ENCODE results near the gene CAD. TPM values are rescaled to one million over a fixed set of nuclear protein-coding genes. Genes with fewer than 3 reads are reported as not detected.
A peak's percentile ranks its signal among the peaks of the same experiment; 100 is the strongest.
"Not testable (repeated sequence)": the region's sequence is repeated elsewhere in the genome, so short reads cannot be mapped to it uniquely, and the experiment has no call there.

CAD gene
- total and polyA plus RNA-seq, 10 donors = 10.9 to 38.8 (median 25.0) TPM

GRCh38 chr2:27264753-27265535 lies 47.8 kb downstream of the CAD start:
- Histone ChIP-seq H3K4me1 (peaks cover 28 to 43% (median 40%) of the 10 kb centered on the region in 6 donors), H3K9me3 (no peaks in the 10 kb centered on the region), H3K4me3 (peak overlapping the region; percentile 33 to 83 (median 46)), H3K27ac (no peak overlapping the region), H3K36me3 (no peaks in the 10 kb centered on the region), H3K27me3 (replicated peaks in 1 of 7) (peaks cover 3 to 98% (median 51%) of the 10 kb centered on the region in 7 donors)
- intact Hi-C loops (cut with DNase I; ENCODE audit: low total_unique reads) = no loop called here
- peak; percentile 86 for DNase-seq
- WGBS, 5 donors = 4 to 7% (median 5%) methylated on average over 34 to 56 of the region's 56 CpGs
- TF ChIP-seq POLR2A (IDR thresholded peaks at IDR 0.05) (no peak), POLR2AphosphoS5 (IDR thresholded peaks at IDR 0.05) (peak; percentile 19 to 70 (median 64))
- TF ChIP-seq, protein P1, sequence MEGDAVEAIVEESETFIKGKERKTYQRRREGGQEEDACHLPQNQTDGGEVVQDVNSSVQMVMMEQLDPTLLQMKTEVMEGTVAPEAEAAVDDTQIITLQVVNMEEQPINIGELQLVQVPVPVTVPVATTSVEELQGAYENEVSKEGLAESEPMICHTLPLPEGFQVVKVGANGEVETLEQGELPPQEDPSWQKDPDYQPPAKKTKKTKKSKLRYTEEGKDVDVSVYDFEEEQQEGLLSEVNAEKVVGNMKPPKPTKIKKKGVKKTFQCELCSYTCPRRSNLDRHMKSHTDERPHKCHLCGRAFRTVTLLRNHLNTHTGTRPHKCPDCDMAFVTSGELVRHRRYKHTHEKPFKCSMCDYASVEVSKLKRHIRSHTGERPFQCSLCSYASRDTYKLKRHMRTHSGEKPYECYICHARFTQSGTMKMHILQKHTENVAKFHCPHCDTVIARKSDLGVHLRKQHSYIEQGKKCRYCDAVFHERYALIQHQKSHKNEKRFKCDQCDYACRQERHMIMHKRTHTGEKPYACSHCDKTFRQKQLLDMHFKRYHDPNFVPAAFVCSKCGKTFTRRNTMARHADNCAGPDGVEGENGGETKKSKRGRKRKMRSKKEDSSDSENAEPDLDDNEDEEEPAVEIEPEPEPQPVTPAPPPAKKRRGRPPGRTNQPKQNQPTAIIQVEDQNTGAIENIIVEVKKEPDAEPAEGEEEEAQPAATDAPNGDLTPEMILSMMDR (IDR thresholded peaks at IDR 0.05 in 8 of 11, conservative IDR thresholded peaks at IDR 0.05 in 3 of 11) = peak in 9 of 11 experiments; percentile 28 to 74 (median 65)

DNA sequence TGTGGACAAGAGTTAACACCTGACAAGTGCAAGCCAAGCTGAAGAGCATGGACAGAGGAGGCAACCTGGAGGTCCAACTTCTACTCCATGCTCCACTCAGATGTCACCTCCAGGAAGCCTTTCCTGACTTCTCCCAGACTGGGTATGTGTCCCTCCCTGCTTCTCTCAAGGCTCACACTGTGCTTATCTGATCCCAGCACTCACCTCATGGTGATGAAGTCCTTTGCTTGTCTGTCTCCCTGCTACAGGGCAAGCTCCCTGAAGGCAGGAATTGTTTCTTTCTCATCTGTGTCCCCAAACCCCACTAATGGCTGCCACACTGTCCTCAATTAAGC lies 48.3 kb downstream of the CAD start:
- no peak for DNase-seq
- no peak overlapping the region for H3K27ac ChIP-seq
- H3K4me3 ChIP-seq = peak overlapping the region in 1 of 8 donors; percentile 83
- H3K27me3 ChIP-seq (replicated peaks in 1 of 7) = peaks cover 3 to 92% (median 50%) of the 10 kb centered on the region in 7 donors
- no peaks in the 10 kb centered on the region for H3K36me3 ChIP-seq
- intact Hi-C loops (cut with DNase I; ENCODE audit: low total_unique reads) = no loop called here
- H3K4me1 ChIP-seq = peaks cover 28 to 43% (median 40%) of the 10 kb centered on the region in 6 donors
- TF ChIP-seq, protein P1 (IDR thresholded peaks at IDR 0.05 in 8 of 11, conservative IDR thresholded peaks at IDR 0.05 in 3 of 11) = no peak
- TF ChIP-seq POLR2A (IDR thresholded peaks at IDR 0.05) (no peak), POLR2AphosphoS5 (IDR thresholded peaks at IDR 0.05) (no peak)
- no peaks in the 10 kb centered on the region for H3K9me3 ChIP-seq

DNA sequence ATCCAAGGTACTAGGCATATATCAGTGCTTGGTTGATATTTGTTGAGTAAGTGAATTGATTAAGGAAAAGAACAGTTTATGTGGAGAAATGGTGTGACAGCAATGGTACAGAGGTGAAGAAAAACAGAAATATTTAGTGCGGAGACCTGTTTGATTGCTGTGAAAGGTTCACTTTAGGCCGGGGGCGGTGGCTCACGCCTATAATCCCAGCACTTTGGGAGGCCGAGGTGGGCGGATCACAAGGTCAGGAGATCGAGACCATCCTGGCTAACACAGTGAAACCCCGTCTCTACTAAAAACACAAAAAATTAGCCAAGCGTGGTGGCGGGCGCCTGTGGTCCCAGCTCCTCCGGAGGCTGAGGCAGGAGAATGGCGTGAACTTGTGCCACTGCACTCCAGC lies 51.1 kb downstream of the CAD start:
- intact Hi-C loops (cut with DNase I; ENCODE audit: low total_unique reads); H3K27ac ChIP-seq: not testable (repeated sequence)

GRCh38 chr2:27270131-27270530 lies 53.0 kb downstream of the CAD start:
- WGBS, 5 donors = 81 to 92% (median 85%) methylated on average over 3 of the region's 3 CpGs
- no peak for TF ChIP-seq POLR2AphosphoS5 (IDR thresholded peaks at IDR 0.05)
- no peak for TF ChIP-seq POLR2A (IDR thresholded peaks at IDR 0.05)
- TF ChIP-seq, protein P1 (IDR thresholded peaks at IDR 0.05 in 8 of 11, conservative IDR thresholded peaks at IDR 0.05 in 3 of 11) = no peak
- H3K27me3 ChIP-seq (replicated peaks in 1 of 7) = peaks cover 0 to 46% (median 9%) of the 10 kb centered on the region in 7 donors
- H3K36me3 ChIP-seq = no peaks in the 10 kb centered on the region
- H3K4me1 ChIP-seq = peaks cover 2 to 4% (median 3%) of the 10 kb centered on the region in 6 donors
- no peak overlapping the region for H3K27ac ChIP-seq
- no peak for DNase-seq
- intact Hi-C loops (cut with DNase I; ENCODE audit: low total_unique reads) = loop anchor here (10.0 kb wide), 1 partner anchor 305 kb away; no protein-coding TSS in a partner anchor
- H3K4me3 ChIP-seq = no peak overlapping the region
- H3K9me3 ChIP-seq = no peaks in the 10 kb centered on the region

More for the DNA sequence above, 51.1 kb downstream of the CAD start:
- H3K36me3 ChIP-seq, H3K9me3 ChIP-seq, DNase-seq, H3K4me3 ChIP-seq: not testable (repeated sequence)
- 87 to 95% (median 93%) methylated on average over 13 of the region's 13 CpGs for WGBS, 5 donors
- Histone ChIP-seq H3K4me1 (peaks cover 20 to 22% (median 21%) of the 10 kb centered on the region in 6 donors), H3K27me3 (replicated peaks in 1 of 7) (peaks cover 0 to 64% (median 27%) of the 10 kb centered on the region in 7 donors)

Data from spleen (tissue), 11 donors.